T-cell (primary cell): ENCODE measurements around the gene SLC5A11. TPM values are rescaled to one million over a fixed set of nuclear protein-coding genes. Genes with fewer than 3 reads are reported as not detected.

ENCODE experiments used
- ATAC-seq, 4 experiments: fragments of 200-7000 bp in 3 of 4; fragments of 150-1000 bp in 1 of 4; cut with Tn5 transposase; replicated peaks in 1 of 4; 1 replicate in 3 of 4; 2 replicates in 1 of 4; pipeline ENCODE4 v1.10.0; 2021; ENCODE audit warnings: moderate library complexity in 3 of 4, mild to moderate bottlenecking in 2 of 4, moderate number of reproducible peaks in 1 of 4
- CTCF ChIA-PET, 2 donors: fragments of 300-600 bp; sonication (Branson Sonifier 250); formaldehyde crosslinking; loops; one replicate each; lab custom pipeline; 2022; ENCODE audit warnings: antibody characterized with exemption in 2 of 2; lab: Charles Lee
- POLR2A ChIA-PET, 2 donors: fragments of 300-600 bp; sonication (Branson Sonifier 250); formaldehyde crosslinking; loops; one replicate each; lab custom pipeline; 2022; ENCODE audit warnings: antibody characterized with exemption in 2 of 2; lab: Charles Lee
- DNase-seq, 35 experiments: peaks; one replicate each; pipeline versions ENCODE4 v3.0.0 to v3.0.0-alpha.2; 2013 to 2023
- H3K27ac ChIP-seq: one replicate; pipeline ENCODE4 v1.5.1; 2013; ENCODE audit warnings: low read length
- H3K27me3 ChIP-seq, 2 experiments: replicated peaks in 1 of 2; 1 replicate in 1 of 2; 2 replicates in 1 of 2; pipeline versions ENCODE4 v1.6.1 to v1.7.0; 2013; ENCODE audit warnings: low read length in 1 of 2, mixed read lengths in 1 of 2; ENCODE audit not compliant: control insufficient read depth in 2 of 2, insufficient read depth in 2 of 2; ENCODE audit errors: extremely low read depth in 1 of 2
- H3K36me3 ChIP-seq, 2 donors: 1 replicate in 1 of 2; 2 replicates in 1 of 2; pipeline versions ENCODE4 v1.6.1 to v1.7.0; 2013; ENCODE audit warnings: low read length in 1 of 2; ENCODE audit not compliant: control insufficient read depth in 2 of 2, insufficient read depth in 1 of 2; ENCODE audit errors: extremely low read depth in 1 of 2
- H3K4me1 ChIP-seq, 2 experiments: 1 replicate in 1 of 2; 2 replicates in 1 of 2; pipeline versions ENCODE4 v1.6.1 to v1.7.0; 2013; ENCODE audit warnings: low read length in 2 of 2, mixed read lengths in 1 of 2; ENCODE audit not compliant: insufficient read depth in 2 of 2, control insufficient read depth in 1 of 2; ENCODE audit errors: extremely low read depth in 1 of 2
- H3K4me3 ChIP-seq, 2 donors: 1 replicate in 1 of 2; 2 replicates in 1 of 2; pipeline versions ENCODE4 v1.5.1 to v1.7.0; 2013; ENCODE audit warnings: mild to moderate bottlenecking in 2 of 2, low read length in 1 of 2, moderate library complexity in 1 of 2; ENCODE audit not compliant: control insufficient read depth in 1 of 2; ENCODE audit errors: extremely low read depth in 1 of 2
- H3K9me3 ChIP-seq: 2 replicates; pipeline ENCODE4 v1.7.0; 2013
- H3K27ac Mint-ChIP-seq, 2 donors: one replicate each; pipeline ENCODE4 v1.8.0; 2020 to 2021; ENCODE audit warnings: mild to moderate bottlenecking in 2 of 2, mixed read lengths in 2 of 2
- H3K27me3 Mint-ChIP-seq, 2 donors: one replicate each; pipeline ENCODE4 v1.8.0; 2021 to 2022; ENCODE audit warnings: mixed read lengths in 2 of 2
- H3K36me3 Mint-ChIP-seq: one replicate; pipeline ENCODE4 v1.8.0; 2021; ENCODE audit warnings: mixed read lengths
- H3K4me1 Mint-ChIP-seq, 3 donors: one replicate each; pipeline ENCODE4 v1.8.0; 2020 to 2022; ENCODE audit warnings: mixed read lengths in 3 of 3, mild to moderate bottlenecking in 1 of 3
- H3K4me3 Mint-ChIP-seq, 3 donors: one replicate each; pipeline ENCODE4 v1.8.0; 2020 to 2022; ENCODE audit warnings: mild to moderate bottlenecking in 3 of 3, mixed read lengths in 3 of 3, moderate library complexity in 3 of 3
- H3K9me3 Mint-ChIP-seq, 3 donors: one replicate each; pipeline ENCODE4 v1.8.0; 2020 to 2022; ENCODE audit warnings: mixed read lengths in 3 of 3
- WGBS: methylation state at CpG from one replicate; pipeline ENCODE4 v1.1.5; 2013; ENCODE audit warnings: missing lambda C conversion rate; ENCODE audit not compliant: insufficient coverage; 5-methylcytosine and 5-hydroxymethylcytosine counted together
- total RNA-seq, 35 experiments: library from RNA in 6 of 35; stranded (reverse) in 6 of 35; fragments of 120-200 nt in 1 of 35; gene quantifications; one replicate each; pipeline versions ENCODE4 v1.2.1 to v1.2.4 and lab custom pipeline; 2013 to 2026

The SLC5A11 gene
- total RNA-seq, 5 donors from 2014 or later (not counting 1 experiment from before 2014, with no cell fraction given), result 0.36 to 4.2 (median 0.62) TPM; not detected in 1

DNA sequence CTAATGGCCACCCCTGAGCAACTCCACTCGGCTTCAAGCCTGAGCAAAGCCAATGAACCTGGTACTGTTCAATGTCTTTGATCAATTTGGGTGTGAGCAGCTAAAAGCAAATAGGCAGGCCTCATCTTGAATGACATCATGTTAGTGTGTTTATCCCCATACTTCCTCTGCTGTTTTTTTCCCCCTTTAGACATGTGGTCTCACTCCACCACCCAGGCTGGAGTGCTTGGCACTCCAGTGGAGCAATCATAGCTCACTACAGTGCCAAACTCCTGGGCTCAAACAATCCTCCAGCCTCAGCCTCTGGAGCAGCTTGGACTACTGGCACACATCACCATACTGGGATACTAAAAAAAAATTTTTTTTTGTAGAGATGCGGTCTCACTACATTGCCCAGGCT, 94.0 kb downstream of the SLC5A11 start:
- no peak overlapping the region for H3K4me3 ChIP-seq
- peaks cover 54% of the 10 kb centered on the region for H3K36me3 Mint-ChIP-seq
- no peaks in the 10 kb centered on the region for H3K9me3 Mint-ChIP-seq
- no peak overlapping the region for H3K4me3 Mint-ChIP-seq
- ATAC-seq, result no peak
- H3K36me3 ChIP-seq, result peaks cover 21 to 67% of the 10 kb centered on the region in 2 donors
- no peak overlapping the region for H3K27ac ChIP-seq
- H3K9me3 ChIP-seq, result no peaks in the 10 kb centered on the region
- no peak overlapping the region for H3K27ac Mint-ChIP-seq
- H3K4me1 Mint-ChIP-seq, result no peaks in the 10 kb centered on the region
- H3K4me1 ChIP-seq, result no peaks in the 10 kb centered on the region
- no peaks in the 10 kb centered on the region for H3K27me3 Mint-ChIP-seq
- no peak for DNase-seq
- 88% methylated on average over 1 of the region's 2 CpGs for WGBS
- no peaks in the 10 kb centered on the region for H3K27me3 ChIP-seq
- CTCF ChIA-PET, result no interaction called here
- POLR2A ChIA-PET, result no interaction called here

DNA sequence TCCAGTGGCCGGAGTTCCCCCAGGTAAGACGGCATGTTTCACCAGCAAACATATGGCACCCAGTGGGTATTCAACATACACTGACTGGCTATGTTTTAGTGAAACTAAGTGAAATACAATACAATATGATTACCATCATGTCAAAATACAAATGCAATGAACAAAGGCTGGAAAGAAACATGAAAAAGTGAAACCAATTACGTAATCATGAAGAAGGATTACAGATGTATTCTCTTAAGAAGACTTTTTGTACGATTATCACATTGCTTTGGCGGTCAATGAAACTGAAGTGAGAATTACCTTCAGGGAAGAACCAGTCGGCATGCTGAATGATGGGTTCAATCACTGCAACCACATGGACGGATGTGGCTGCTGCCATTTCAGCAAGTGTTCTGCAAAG, 97.7 kb downstream of the SLC5A11 start:
- Histone ChIP-seq H3K9me3 (no peaks in the 10 kb centered on the region), H3K4me3 (no peak overlapping the region), H3K36me3 (peaks cover 12 to 72% of the 10 kb centered on the region in 2 donors), H3K27ac (no peak overlapping the region), H3K27me3 (no peaks in the 10 kb centered on the region), H3K4me1 (no peaks in the 10 kb centered on the region)
- DNase-seq, result no peak
- Mint-ChIP-seq H3K27ac (no peak overlapping the region), H3K4me1 (no peaks in the 10 kb centered on the region), H3K4me3 (no peak overlapping the region), H3K36me3 (peaks cover 64% of the 10 kb centered on the region), H3K9me3 (no peaks in the 10 kb centered on the region), H3K27me3 (no peaks in the 10 kb centered on the region)
- ChIA-PET CTCF (no interaction called here), POLR2A (no interaction called here)
- no peak for ATAC-seq
- WGBS, result 64% methylated on average over 3 of the region's 7 CpGs

DNA sequence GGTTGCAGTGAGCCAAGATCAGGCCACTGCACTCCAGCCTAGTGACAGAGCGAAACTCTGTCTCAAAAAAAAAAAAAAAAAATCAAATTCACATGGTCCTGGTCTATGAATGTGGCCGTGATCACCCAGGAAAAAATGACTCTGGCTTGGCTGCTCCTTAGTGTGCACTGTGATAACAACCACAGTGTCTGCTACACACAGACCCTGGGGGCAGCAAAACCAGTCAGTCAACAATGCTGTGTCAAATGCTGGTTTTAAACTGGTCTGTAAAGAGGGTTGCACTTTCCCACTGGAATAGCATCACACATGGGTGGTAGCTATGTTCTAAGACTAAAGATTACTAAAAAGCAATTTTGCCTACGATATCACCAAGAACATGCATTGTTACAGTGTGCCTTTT, 98.4 kb downstream of the SLC5A11 start:
- ChIA-PET POLR2A (interaction anchor here in 1 of 2 donors (0.5 kb wide), 1 partner anchor 20 kb away, joined by 3 read pairs; no protein-coding TSS in a partner anchor), CTCF (no interaction called here)
- Mint-ChIP-seq H3K9me3 (no peaks in the 10 kb centered on the region), H3K27me3 (no peaks in the 10 kb centered on the region), H3K36me3 (peaks cover 61% of the 10 kb centered on the region), H3K4me1 (no peaks in the 10 kb centered on the region), H3K27ac (no peak overlapping the region), H3K4me3 (no peak overlapping the region)
- Histone ChIP-seq H3K27me3 (no peaks in the 10 kb centered on the region), H3K9me3 (no peaks in the 10 kb centered on the region), H3K4me1 (no peaks in the 10 kb centered on the region), H3K36me3 (peaks cover 12 to 72% of the 10 kb centered on the region in 2 donors), H3K27ac (no peak overlapping the region), H3K4me3 (no peak overlapping the region)
- 94% methylated on average over 2 of the region's 3 CpGs for WGBS
- ATAC-seq (no peak), DNase-seq (no peak)

DNA sequence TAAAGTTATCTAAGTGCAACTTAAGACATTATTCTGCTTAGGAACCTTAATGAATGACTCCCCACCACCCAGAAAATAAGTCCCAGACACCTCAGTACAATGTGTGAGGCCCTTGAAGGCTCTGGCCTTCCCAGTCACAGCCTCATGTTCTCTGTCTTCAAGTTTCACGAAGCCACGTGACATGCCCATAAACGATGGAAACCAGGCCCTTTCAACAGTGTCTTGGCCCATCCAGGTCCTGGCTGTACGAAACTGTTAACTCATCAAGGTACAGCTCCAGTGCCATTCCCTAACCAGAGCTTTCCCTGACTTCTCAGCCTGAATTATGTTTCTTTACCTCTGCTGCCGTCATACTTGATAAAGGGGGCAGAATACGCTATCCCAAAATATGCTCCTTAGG, 100.4 kb downstream of the SLC5A11 start:
- ATAC-seq, result no peak
- no peak for DNase-seq
- H3K27ac ChIP-seq, result no peak overlapping the region
- H3K27me3 Mint-ChIP-seq, result no peaks in the 10 kb centered on the region
- POLR2A ChIA-PET, result interaction anchor here in 1 of 2 donors (0.6 kb wide), 1 partner anchor 133 kb away, joined by 4 read pairs; no protein-coding TSS in a partner anchor
- CTCF ChIA-PET, result no interaction called here
- H3K4me3 Mint-ChIP-seq, result no peak overlapping the region
- 97% methylated on average over 4 of the region's 6 CpGs for WGBS
- no peaks in the 10 kb centered on the region for H3K9me3 Mint-ChIP-seq
- peaks cover 6 to 64% of the 10 kb centered on the region in 2 donors for H3K36me3 ChIP-seq
- H3K4me3 ChIP-seq, result no peak overlapping the region
- H3K9me3 ChIP-seq, result no peaks in the 10 kb centered on the region
- no peaks in the 10 kb centered on the region for H3K4me1 ChIP-seq
- H3K27ac Mint-ChIP-seq, result no peak overlapping the region
- peaks cover 57% of the 10 kb centered on the region for H3K36me3 Mint-ChIP-seq
- H3K4me1 Mint-ChIP-seq, result no peaks in the 10 kb centered on the region
- H3K27me3 ChIP-seq, result no peaks in the 10 kb centered on the region

DNA sequence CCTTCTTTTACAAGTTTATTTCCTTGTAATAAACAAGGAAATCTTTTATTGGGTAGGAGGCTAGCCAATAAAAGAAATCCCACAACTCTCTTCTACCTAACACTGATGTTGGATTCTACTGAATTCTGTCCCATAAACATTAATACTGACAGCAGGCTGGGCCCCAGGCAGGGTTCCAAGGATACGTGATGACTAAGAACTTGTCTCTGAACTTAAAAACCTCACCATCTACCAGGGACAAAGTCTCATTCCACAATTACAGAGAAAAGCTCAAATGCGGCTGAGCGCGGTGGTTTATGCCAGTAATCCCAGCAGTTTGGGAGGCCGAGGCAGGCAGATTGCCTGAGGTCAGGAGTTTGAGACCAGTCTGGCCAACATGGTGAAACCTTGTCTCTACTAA, 104.5 kb downstream of the SLC5A11 start:
- peaks cover 67% of the 10 kb centered on the region for H3K36me3 Mint-ChIP-seq
- no peaks in the 10 kb centered on the region for H3K4me1 ChIP-seq
- no peak overlapping the region for H3K27ac ChIP-seq
- no peak overlapping the region for H3K27ac Mint-ChIP-seq
- 100% methylated on average over 1 of the region's 5 CpGs for WGBS
- no peak overlapping the region for H3K4me3 Mint-ChIP-seq
- POLR2A ChIA-PET, result no interaction called here
- no peaks in the 10 kb centered on the region for H3K9me3 ChIP-seq
- H3K36me3 ChIP-seq, result peaks cover 11 to 81% of the 10 kb centered on the region in 2 donors
- H3K4me3 ChIP-seq, result no peak overlapping the region
- H3K27me3 Mint-ChIP-seq, result no peaks in the 10 kb centered on the region
- ATAC-seq (no peak), DNase-seq (no peak)
- CTCF ChIA-PET, result no interaction called here
- H3K27me3 ChIP-seq, result no peaks in the 10 kb centered on the region
- H3K4me1 Mint-ChIP-seq, result no peaks in the 10 kb centered on the region
- H3K9me3 Mint-ChIP-seq, result no peaks in the 10 kb centered on the region

DNA sequence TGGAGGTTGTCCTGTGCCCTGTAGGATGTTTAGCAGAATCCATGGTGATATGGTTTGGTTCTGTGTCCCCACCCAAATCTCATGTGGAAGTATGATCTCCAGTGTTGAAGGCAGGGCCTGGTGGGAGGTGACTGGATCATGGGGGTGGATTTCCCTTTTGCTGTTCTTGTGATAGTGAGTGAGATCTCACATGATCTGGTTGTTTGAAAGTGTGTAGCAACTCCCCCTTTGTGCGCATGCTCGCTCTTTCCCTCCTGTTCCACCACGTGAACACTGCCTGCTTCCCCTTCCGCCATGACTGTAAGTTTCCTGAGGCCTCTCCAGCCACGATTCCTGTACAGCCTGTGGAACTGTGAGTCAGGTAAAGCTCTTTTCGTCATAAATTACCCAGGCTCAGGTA, 107.5 kb downstream of the SLC5A11 start:
- no peak overlapping the region for H3K27ac Mint-ChIP-seq
- DNase-seq (no peak), ATAC-seq (no peak)
- no peak overlapping the region for H3K4me3 Mint-ChIP-seq
- peaks cover 74% of the 10 kb centered on the region for H3K36me3 Mint-ChIP-seq
- H3K27me3 Mint-ChIP-seq, result no peaks in the 10 kb centered on the region
- ChIA-PET CTCF (no interaction called here), POLR2A (no interaction called here)
- Histone ChIP-seq H3K9me3 (no peaks in the 10 kb centered on the region), H3K4me3 (no peak overlapping the region), H3K27ac (no peak overlapping the region), H3K4me1 (no peaks in the 10 kb centered on the region), H3K27me3 (no peaks in the 10 kb centered on the region), H3K36me3 (peaks cover 15 to 86% of the 10 kb centered on the region in 2 donors)
- WGBS, result 100% methylated on average over 2 of the region's 6 CpGs
- H3K9me3 Mint-ChIP-seq, result no peaks in the 10 kb centered on the region
- no peaks in the 10 kb centered on the region for H3K4me1 Mint-ChIP-seq

DNA sequence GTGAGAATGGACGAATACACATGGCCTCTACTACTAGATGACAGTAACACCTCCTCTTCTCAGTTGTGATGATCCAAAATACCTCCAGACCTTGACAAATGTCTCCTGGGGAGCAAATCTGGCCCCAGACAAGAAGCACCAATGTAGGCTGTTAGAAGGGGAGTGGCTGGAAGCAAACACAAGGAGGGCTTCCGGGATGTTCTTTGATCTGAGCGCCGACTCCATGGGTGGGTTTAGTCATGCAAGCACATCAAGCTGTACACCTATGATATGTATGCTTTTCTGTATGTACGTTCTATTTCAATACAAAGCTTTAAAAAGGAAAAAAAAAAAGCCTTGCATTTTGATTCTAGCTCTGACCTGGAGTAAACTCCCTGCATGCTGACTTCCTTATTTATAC, 108.0 kb downstream of the SLC5A11 start:
- Mint-ChIP-seq H3K27me3 (no peaks in the 10 kb centered on the region), H3K4me3 (no peak overlapping the region), H3K9me3 (no peaks in the 10 kb centered on the region), H3K4me1 (no peaks in the 10 kb centered on the region), H3K27ac (no peak overlapping the region), H3K36me3 (peaks cover 75% of the 10 kb centered on the region)
- Histone ChIP-seq H3K4me1 (no peaks in the 10 kb centered on the region), H3K27ac (no peak overlapping the region), H3K4me3 (no peak overlapping the region), H3K27me3 (no peaks in the 10 kb centered on the region), H3K9me3 (no peaks in the 10 kb centered on the region), H3K36me3 (peaks cover 15 to 86% of the 10 kb centered on the region in 2 donors)
- ChIA-PET POLR2A (no interaction called here), CTCF (no interaction called here)
- no peak for DNase-seq
- ATAC-seq, result no peak
- no CpG with 5 or more reads among the region's 5 CpGs for WGBS
